Measurements from ENCODE around the gene ARFIP2.

Gene ARFIP2

GRCh38 chr11:6481012-6481923, at the start of gene ARFIP2, which contains the start of gene TIMM10B:
Gene ARFIP2 (minus strand): TSS chr11:6481331. CDS start chr11:6480421, 910 bp downstream.
Gene TIMM10B (plus strand): TSS chr11:6481501. CDS start chr11:6481517, 16 bp downstream.
- no peak for TF ChIP-seq CTCF (IDR thresholded peaks at IDR 0.05; ENCODE audit: insufficient read depth, low read length, poor library complexity, severe bottlenecking)
- TF ChIP-seq EZH2phosphoT487 (conservative IDR thresholded peaks at IDR 0.05; ENCODE audit: low read length) = no peak

GRCh38 chr11:6530848-6531247, 49.7 kb upstream of the ARFIP2 start:
- Histone ChIP-seq H3F3A (ENCODE audit: insufficient read depth) (no peaks in the 10 kb centered on the region), H3K36me3 (ENCODE audit: low read length) (no peaks in the 10 kb centered on the region), H3K4me3 (ENCODE audit: insufficient read depth, low read length, poor library complexity, severe bottlenecking) (no peak overlapping the region), H4K20me1 (ENCODE audit: low read depth, low read length) (no peaks in the 10 kb centered on the region), H3K9me3 (ENCODE audit: insufficient read depth, low read length) (no peaks in the 10 kb centered on the region), H2AFZ (ENCODE audit: low read depth, low read length, severe bottlenecking) (no peak overlapping the region), H3K27me3 (ENCODE audit: low read length) (no peaks in the 10 kb centered on the region), H3K79me2 (ENCODE audit: insufficient read depth, low read length) (no peaks in the 10 kb centered on the region), H3K9me2 (replicated peaks; ENCODE audit: insufficient read depth, low read length) (no peaks in the 10 kb centered on the region), H3K27ac (ENCODE audit: low read depth, low read length) (no peak overlapping the region), H3K4me2 (ENCODE audit: low read depth, low read length, poor library complexity, severe bottlenecking) (no peak overlapping the region), H3K9ac (ENCODE audit: low read length) (no peak overlapping the region)
- TF ChIP-seq CTCF (IDR thresholded peaks at IDR 0.05; ENCODE audit: insufficient read depth, low read length, poor library complexity, severe bottlenecking) (no peak), EZH2phosphoT487 (conservative IDR thresholded peaks at IDR 0.05; ENCODE audit: low read length) (no peak)

More at GRCh38 chr11:6481012-6481923, at the start of gene ARFIP2, which contains the start of gene TIMM10B:
- no peaks in the 10 kb centered on the region for H3K27me3 ChIP-seq (ENCODE audit: low read length)
- peak within 1 kb of the TSS; percentile 74 for H3K4me3 ChIP-seq (ENCODE audit: insufficient read depth, low read length, poor library complexity, severe bottlenecking)
- no peaks in the 10 kb centered on the region for H3K9me3 ChIP-seq (ENCODE audit: insufficient read depth, low read length)
- H3K27ac ChIP-seq (ENCODE audit: low read depth, low read length) = peak within 1 kb of the TSS; percentile 55
- peaks cover 21% of the 10 kb centered on the region for H3K36me3 ChIP-seq (ENCODE audit: low read length)
- H3K4me2 ChIP-seq (ENCODE audit: low read depth, low read length, poor library complexity, severe bottlenecking) = peak within 1 kb of the TSS; percentile 75
- H3K9ac ChIP-seq (ENCODE audit: low read length) = peak within 1 kb of the TSS; percentile 73
- peaks cover 40% of the 10 kb centered on the region for H3K79me2 ChIP-seq (ENCODE audit: insufficient read depth, low read length)
- H4K20me1 ChIP-seq (ENCODE audit: low read depth, low read length) = no peaks in the 10 kb centered on the region; the same call in 1 of the 2 replicates
- H2AFZ ChIP-seq (ENCODE audit: low read depth, low read length, severe bottlenecking) = peak within 1 kb of the TSS; percentile 59
- H3K9me2 ChIP-seq (replicated peaks; ENCODE audit: insufficient read depth, low read length) = no peaks in the 10 kb centered on the region
- H3F3A ChIP-seq (ENCODE audit: insufficient read depth) = no peaks in the 10 kb centered on the region

DNA sequence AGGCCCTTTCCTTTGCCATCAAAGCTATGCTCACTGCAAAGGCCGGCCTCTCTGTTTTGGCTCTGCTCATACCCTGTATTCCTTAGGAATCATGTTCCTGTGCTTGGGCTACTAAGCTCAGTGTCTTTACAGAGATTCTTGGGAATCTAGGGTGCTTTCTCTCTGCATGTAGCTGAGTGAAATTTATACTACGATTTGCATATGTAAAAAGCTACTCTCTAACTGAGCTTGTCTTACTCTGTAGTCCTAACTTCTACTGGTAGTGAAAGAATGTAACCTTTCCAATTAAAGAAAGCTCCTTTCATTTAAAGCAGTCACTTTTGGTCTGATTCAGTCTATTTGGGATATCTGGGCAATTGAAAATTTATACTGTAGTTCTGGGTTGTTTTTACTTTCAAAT, 48.1 kb upstream of the ARFIP2 start:
- TF ChIP-seq CTCF (IDR thresholded peaks at IDR 0.05; ENCODE audit: insufficient read depth, low read length, poor library complexity, severe bottlenecking) (no peak), EZH2phosphoT487 (conservative IDR thresholded peaks at IDR 0.05; ENCODE audit: low read length) (no peak)
- no peaks in the 10 kb centered on the region for H3F3A ChIP-seq (ENCODE audit: insufficient read depth)

More for the DNA sequence above, 48.1 kb upstream of the ARFIP2 start:
- no peaks in the 10 kb centered on the region for H3K9me3 ChIP-seq (ENCODE audit: insufficient read depth, low read length)
- no peak overlapping the region for H3K27ac ChIP-seq (ENCODE audit: low read depth, low read length)
- H3K9ac ChIP-seq (ENCODE audit: low read length) = no peak overlapping the region
- no peak overlapping the region for H3K4me3 ChIP-seq (ENCODE audit: insufficient read depth, low read length, poor library complexity, severe bottlenecking)
- H3K79me2 ChIP-seq (ENCODE audit: insufficient read depth, low read length) = no peaks in the 10 kb centered on the region
- no peaks in the 10 kb centered on the region for H4K20me1 ChIP-seq (ENCODE audit: low read depth, low read length)
- no peaks in the 10 kb centered on the region for H3K36me3 ChIP-seq (ENCODE audit: low read length)
- no peak overlapping the region for H3K4me2 ChIP-seq (ENCODE audit: low read depth, low read length, poor library complexity, severe bottlenecking)
- H3K27me3 ChIP-seq (ENCODE audit: low read length) = no peaks in the 10 kb centered on the region
- H3K9me2 ChIP-seq (replicated peaks; ENCODE audit: insufficient read depth, low read length) = no peaks in the 10 kb centered on the region
- H2AFZ ChIP-seq (ENCODE audit: low read depth, low read length, severe bottlenecking) = no peak overlapping the region

Data from SU-DHL-6 (cell line).